Cardiac fibroblast (primary cell): ENCODE results near the gene APBA1.
A peak's percentile ranks its signal among the peaks of the same experiment; 100 is the strongest.
"Not testable (repeated sequence)": the region's sequence is repeated elsewhere in the genome, so short reads cannot be mapped to it uniquely, and the experiment has no call there.

Source experiments
- DNase-seq, 2 donors: peaks; one replicate each; pipeline versions ENCODE4 v3.0.0 to v3.0.0-alpha.2; 2010; ENCODE audit warnings: low read depth in 2 of 2
- H3K4me3 ChIP-seq, 2 donors: replicated peaks in 1 of 2; 1 replicate in 1 of 2; 2 replicates in 1 of 2; pipeline ENCODE4 v1.5.1; 2011; ENCODE audit warnings: low read depth in 2 of 2, low read length in 2 of 2, mild to moderate bottlenecking in 2 of 2, moderate library complexity in 1 of 2
- CTCF ChIP-seq: IDR thresholded peaks from one replicate; pipeline ENCODE4 v1.5.1; 2011; ENCODE audit warnings: low read depth, mild to moderate bottlenecking, low read length, inconsistent platforms

The APBA1 gene

DNA sequence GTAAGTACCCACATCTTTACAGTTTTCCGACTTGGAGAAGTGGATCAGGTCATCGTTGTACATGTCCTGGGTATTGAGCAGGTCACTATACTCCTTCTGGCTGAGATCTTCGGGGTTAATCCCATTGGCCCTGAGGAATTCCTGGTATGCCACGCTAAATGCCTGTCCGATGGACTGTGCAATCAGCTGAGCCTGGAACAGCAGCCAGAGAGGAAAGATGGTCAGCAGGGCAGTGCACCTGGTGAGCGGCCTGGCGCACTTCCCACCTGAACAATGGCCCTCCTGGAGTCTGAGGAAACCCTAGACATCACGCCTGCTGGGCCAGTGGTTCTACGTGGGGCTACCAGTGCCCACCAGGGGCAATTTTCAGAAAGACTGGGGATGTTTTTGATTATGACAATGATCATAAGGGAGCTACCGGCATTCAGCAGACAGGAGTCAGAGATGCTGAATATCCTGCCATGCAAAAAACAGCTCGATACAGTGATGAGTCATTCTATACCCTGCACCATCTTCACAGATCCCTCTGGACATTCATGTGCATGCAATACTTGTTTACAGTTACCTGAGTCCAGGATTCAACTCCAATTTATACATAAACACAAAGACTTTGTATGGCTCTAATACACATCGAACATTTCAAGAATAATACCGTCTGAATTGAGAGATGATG lies 219.9 kb downstream of the APBA1 start:
- no peak for TF ChIP-seq CTCF
- no peak for DNase-seq
- no peak overlapping the region for H3K4me3 ChIP-seq

DNA sequence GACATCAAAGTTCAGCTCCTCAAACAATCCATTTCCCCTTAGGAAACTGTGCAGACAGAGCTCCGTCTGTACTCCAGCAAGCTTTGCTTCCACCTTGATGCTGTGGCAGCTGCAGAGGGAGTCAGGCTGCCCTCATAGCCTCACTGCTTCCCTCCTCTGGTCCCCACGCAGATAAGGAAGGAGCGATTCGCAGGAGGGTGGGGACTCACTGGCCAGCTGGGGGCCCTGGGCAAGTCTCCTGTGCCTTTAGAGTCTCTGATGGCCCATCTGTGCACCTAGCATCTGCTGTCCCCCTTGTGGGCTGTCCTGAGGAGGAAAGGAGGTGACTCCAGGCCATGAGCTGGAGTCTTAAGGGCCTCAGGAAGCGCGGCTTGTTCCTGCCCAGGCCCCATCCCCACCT lies 225.7 kb downstream of the APBA1 start:
- DNase-seq = no peak
- no peak for TF ChIP-seq CTCF
- no peak overlapping the region for H3K4me3 ChIP-seq

DNA sequence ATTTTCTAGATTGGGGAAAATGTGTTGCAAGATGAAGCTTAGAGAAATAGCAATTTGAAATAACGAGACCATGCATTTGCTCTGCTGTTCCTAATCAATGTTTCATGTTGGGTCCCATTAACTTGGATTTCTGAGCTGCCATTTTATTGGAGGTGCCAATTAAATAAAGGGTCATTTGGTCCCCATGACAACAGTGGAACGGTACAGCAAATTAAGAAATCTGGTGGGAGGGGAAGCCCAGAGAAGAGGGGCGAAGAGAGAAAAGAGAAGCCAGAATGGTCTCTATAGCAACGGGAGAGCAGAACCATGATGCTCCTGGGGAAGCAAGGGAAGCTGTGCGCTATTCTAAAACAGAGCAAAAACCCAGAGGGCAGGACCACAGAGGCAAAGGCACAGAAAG lies 226.9 kb downstream of the APBA1 start:
- DNase-seq = no peak
- TF ChIP-seq CTCF = no peak
- no peak overlapping the region for H3K4me3 ChIP-seq

- H3K4me3 ChIP-seq = no peak overlapping the region
- no peak for TF ChIP-seq CTCF
- DNase-seq = no peak
Measured at GRCh38 chr9:69444791-69445190, 227.4 kb downstream of the APBA1 start.

GRCh38 chr9:69444021-69444420 lies 228.2 kb downstream of the APBA1 start:
- no peak overlapping the region for H3K4me3 ChIP-seq
- peak; percentile 21 to 87 for DNase-seq
- TF ChIP-seq CTCF = no peak

- DNase-seq = no peak
- H3K4me3 ChIP-seq = no peak overlapping the region
- TF ChIP-seq CTCF = no peak
Measured at GRCh38 chr9:69443178-69443577, 229.0 kb downstream of the APBA1 start.

- TF ChIP-seq CTCF = no peak
- no peak overlapping the region for H3K4me3 ChIP-seq
- DNase-seq = no peak
Measured at GRCh38 chr9:69442486-69442885, 229.7 kb downstream of the APBA1 start.

DNA sequence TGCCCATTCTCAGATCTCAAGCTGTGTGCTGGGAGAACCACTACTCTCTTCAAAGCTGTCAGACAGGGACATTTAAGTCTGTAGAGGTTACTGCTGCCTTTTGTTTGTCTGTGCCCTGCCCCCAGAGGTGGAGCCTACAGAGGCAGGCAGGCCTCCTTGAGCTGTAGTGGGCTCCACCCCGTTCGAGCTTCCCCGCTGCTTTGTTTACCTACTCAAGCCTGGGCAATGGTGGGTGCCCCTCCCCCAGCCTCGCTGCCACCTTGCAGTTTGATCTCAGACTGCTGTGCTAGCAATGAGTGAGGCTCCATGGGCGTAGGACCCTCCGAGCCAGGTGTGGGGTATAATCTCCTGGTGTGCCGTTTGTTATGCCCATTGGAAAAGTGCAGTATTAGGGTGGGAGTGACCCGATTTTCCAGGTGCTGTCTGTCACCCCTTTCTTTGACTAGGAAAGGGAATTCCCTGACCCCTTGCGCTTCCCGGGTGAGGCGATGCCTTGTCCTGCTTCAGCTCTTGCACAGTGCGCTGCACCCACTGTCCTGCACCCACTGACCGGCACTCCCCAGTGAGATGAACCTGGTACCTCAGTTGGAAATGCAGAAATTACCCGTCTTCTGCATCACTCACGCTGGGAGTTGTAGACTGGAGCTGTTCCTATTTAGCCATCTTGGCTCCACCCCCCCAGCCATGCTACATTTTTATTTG lies 231.8 kb downstream of the APBA1 start:
- DNase-seq, H3K4me3 ChIP-seq: not testable (repeated sequence)

DNA sequence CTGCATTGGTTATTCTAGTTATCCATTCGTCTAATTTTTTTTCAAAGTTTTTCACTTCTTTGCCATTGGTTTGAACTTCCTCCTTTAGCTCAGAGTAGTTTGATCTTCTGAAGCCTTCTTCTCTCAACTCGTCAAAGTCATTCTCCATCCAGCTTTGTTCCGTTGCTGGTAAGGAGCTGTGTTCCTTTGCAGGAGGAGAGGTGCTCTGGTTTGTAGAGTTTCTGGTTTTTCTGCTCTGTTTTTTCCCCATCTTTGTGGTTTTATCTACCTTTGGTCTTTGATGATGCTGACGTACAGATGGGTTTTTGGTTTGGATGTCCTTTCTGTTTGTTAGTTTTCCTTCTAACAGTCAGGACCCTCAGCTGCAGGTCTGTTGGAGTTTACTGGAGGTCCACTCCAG lies 232.5 kb downstream of the APBA1 start:
- H3K4me3 ChIP-seq, DNase-seq: not testable (repeated sequence)
